Measurements from ENCODE around the gene TMEM43. TPM values are rescaled to one million over a fixed set of nuclear protein-coding genes. Genes with fewer than 3 reads are reported as not detected.

Gene TMEM43
- total RNA-seq, 1 experiment from 2014 or later: 32.4 TPM

DNA sequence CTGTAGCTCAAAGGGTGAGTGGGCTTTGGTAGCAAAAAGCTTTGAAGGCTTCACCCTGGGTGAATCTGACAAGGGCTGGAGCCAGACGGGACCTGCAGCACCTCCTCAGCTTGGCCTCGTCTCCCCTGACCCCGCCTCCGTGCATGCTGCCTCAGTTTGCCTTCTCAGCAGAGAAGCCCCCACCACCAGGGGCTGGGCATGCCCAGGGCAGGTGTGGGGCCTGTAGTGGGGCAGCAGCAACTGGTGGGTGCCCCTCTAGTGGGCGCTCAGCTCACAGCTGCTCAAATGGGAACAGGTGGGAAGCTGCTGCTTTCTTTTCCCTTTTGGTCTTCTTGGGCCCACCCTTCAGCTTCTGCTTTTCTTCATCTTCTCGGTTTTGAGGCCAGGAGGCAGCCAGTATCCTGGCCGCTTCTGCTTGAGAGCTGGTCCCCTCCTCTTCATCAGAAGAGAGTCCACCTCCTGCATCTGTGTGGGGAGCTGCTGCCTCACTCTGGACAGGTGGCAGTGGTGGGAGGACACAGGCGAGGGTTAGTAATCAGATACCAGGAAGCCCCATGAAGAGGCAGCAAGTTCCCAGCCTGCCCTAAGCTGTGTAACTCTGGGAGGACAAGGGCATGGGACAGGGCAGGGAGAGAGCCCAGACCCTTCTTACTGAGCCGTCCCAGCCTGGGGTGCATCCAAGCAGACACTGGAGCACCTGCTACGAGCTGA is 21.0 kb downstream of the TMEM43 start:
- no peak for DNase-seq (ENCODE audit: low read depth, low spot score)
- intact Hi-C loops (cut with micrococcal nuclease): no loop called here
- no peak overlapping the region for H3K9ac ChIP-seq (ENCODE audit: low read length)
- ChIA-PET CTCF (interaction anchor here (2.0 kb wide), 1 partner anchor 249 kb away, joined by 7 read pairs; no protein-coding TSS in a partner anchor), POLR2A (interaction anchor here (1.8 kb wide), 1 partner anchor 33 kb away, joined by 5 read pairs; the partner anchor contains the start of genes LSM3 and XPC), RAD21 (ENCODE audit: low non-redundant PET in 1 of 2, low total read pairs in 2 of 2, uncharacterized antibody in 2 of 2, unreplicated experiment in 2 of 2) (no interaction called here)
- H3K36me3 ChIP-seq (ENCODE audit: control insufficient read depth in 1 of 2, insufficient read depth in 2 of 2, low read length in 2 of 2): peaks cover 0 to 4% of the 10 kb centered on the region in 2 experiments; a peak in 1 of 4 replicates
- TF ChIP-seq, protein P1, sequence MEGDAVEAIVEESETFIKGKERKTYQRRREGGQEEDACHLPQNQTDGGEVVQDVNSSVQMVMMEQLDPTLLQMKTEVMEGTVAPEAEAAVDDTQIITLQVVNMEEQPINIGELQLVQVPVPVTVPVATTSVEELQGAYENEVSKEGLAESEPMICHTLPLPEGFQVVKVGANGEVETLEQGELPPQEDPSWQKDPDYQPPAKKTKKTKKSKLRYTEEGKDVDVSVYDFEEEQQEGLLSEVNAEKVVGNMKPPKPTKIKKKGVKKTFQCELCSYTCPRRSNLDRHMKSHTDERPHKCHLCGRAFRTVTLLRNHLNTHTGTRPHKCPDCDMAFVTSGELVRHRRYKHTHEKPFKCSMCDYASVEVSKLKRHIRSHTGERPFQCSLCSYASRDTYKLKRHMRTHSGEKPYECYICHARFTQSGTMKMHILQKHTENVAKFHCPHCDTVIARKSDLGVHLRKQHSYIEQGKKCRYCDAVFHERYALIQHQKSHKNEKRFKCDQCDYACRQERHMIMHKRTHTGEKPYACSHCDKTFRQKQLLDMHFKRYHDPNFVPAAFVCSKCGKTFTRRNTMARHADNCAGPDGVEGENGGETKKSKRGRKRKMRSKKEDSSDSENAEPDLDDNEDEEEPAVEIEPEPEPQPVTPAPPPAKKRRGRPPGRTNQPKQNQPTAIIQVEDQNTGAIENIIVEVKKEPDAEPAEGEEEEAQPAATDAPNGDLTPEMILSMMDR (IDR thresholded peaks at IDR 0.05 in 2 of 3, conservative IDR thresholded peaks at IDR 0.05 in 1 of 3; ENCODE audit: borderline replicate concordance in 1 of 3, insufficient read depth in 1 of 3, low read depth in 2 of 3, low read length in 2 of 3): peak in 1 of 3 experiments; percentile 8; a peak in 1 of 6 replicates
- TF ChIP-seq TCF7L2 (IDR thresholded peaks at IDR 0.05; ENCODE audit: borderline replicate concordance, extremely low read depth, insufficient read depth, insufficient read length): no peak
- H3K9me2 ChIP-seq (ENCODE audit: insufficient read depth): no peaks in the 10 kb centered on the region
- BruUV-seq (replicated peaks): no TSS peak
- peaks cover 25 to 30% of the 10 kb centered on the region in 2 experiments for H3K4me1 ChIP-seq (ENCODE audit: control insufficient read depth in 1 of 2, insufficient read depth in 2 of 2, low read length in 2 of 2)
- no peaks in the 10 kb centered on the region for H3K27me3 ChIP-seq (ENCODE audit: insufficient read depth, low read length)
- H3K4me3 ChIP-seq (replicated peaks in 1 of 2; ENCODE audit: low read depth in 1 of 2, low read length in 2 of 2): no peak overlapping the region
- H2AFZ ChIP-seq (ENCODE audit: low read depth, low read length, poor library complexity, severe bottlenecking): no peak overlapping the region
- H3K27ac ChIP-seq (ENCODE audit: low read depth, low read length): 0 out of 2 replicates have a peak overlapping the region, but pooled peaks have one; percentile 61
- H3K9me3 ChIP-seq (ENCODE audit: control insufficient read depth in 1 of 2, insufficient read depth in 1 of 2, low read depth in 1 of 2, low read length in 2 of 2): no peaks in the 10 kb centered on the region
- H3K79me2 ChIP-seq (ENCODE audit: insufficient read depth, low read length): no peaks in the 10 kb centered on the region
- H4K20me1 ChIP-seq (ENCODE audit: insufficient read depth): peaks cover 6% of the 10 kb centered on the region; the same call in 1 of the 2 replicates
- ATAC-seq: no peak
- no peak overlapping the region for H3K4me2 ChIP-seq (ENCODE audit: low read length)

DNA sequence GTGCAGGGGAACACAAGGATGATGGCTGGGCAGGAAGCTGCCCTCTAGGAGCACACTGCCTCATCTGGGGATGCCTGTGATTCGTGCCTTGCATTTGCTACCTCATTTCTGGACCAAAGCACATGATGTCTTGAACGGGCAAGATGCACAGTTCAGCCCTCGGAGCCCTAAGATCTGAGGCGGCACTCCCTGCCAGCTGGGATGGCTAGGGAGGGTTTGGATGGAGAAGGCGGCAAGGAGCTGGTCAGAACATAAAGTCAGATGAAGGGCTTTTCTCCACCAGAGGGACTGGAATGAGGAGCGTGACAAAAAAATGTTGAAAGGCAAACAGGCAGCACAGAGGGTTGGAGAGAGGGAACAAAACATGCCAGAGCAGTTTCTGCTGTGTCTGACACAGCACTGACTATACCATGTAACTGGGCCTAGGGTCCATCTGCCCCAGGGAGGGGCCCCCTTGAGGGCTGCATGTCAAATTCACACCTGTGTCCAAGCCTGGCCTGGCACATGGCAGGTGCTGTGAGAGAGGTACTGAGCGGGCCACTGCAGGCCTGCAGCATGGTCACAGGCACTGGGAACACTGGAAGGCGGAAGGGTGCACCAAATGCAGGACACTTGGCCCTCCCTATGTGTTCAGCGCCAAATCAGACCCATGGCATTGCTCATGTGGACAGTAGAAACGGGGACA is 21.7 kb downstream of the TMEM43 start:
- Histone ChIP-seq H4K20me1 (ENCODE audit: insufficient read depth) (peaks cover 6% of the 10 kb centered on the region; the same call in 1 of the 2 replicates), H3K79me2 (ENCODE audit: insufficient read depth, low read length) (no peaks in the 10 kb centered on the region), H3K27ac (ENCODE audit: low read depth, low read length) (no peak overlapping the region), H3K36me3 (ENCODE audit: control insufficient read depth in 1 of 2, insufficient read depth in 2 of 2, low read length in 2 of 2) (peaks cover 0 to 4% of the 10 kb centered on the region in 2 experiments; a peak in 1 of 4 replicates), H3K9ac (ENCODE audit: low read length) (no peak overlapping the region), H2AFZ (ENCODE audit: low read depth, low read length, poor library complexity, severe bottlenecking) (no peak overlapping the region), H3K4me3 (replicated peaks in 1 of 2; ENCODE audit: low read depth in 1 of 2, low read length in 2 of 2) (no peak overlapping the region), H3K9me2 (ENCODE audit: insufficient read depth) (no peaks in the 10 kb centered on the region), H3K4me2 (ENCODE audit: low read length) (no peak overlapping the region), H3K4me1 (ENCODE audit: control insufficient read depth in 1 of 2, insufficient read depth in 2 of 2, low read length in 2 of 2) (peaks cover 25 to 30% of the 10 kb centered on the region in 2 experiments), H3K9me3 (ENCODE audit: control insufficient read depth in 1 of 2, insufficient read depth in 1 of 2, low read depth in 1 of 2, low read length in 2 of 2) (no peaks in the 10 kb centered on the region), H3K27me3 (ENCODE audit: insufficient read depth, low read length) (no peaks in the 10 kb centered on the region)
- POLR2A ChIA-PET: no interaction called here
- no TSS peak for BruUV-seq (replicated peaks)
- CTCF ChIA-PET: no interaction called here
- ATAC-seq: no peak
- no peak for DNase-seq (ENCODE audit: low read depth, low spot score)
- TF ChIP-seq POLR2AphosphoS5 (IDR thresholded peaks at IDR 0.05; ENCODE audit: low read depth, low read length): 0 out of 2 replicates have a peak, but pooled peaks have one; percentile 13
- no peak for TF ChIP-seq CBX3 (IDR thresholded peaks at IDR 0.05; ENCODE audit: low read depth)
- intact Hi-C loops (cut with micrococcal nuclease): no loop called here
- RAD21 ChIA-PET (ENCODE audit: low non-redundant PET in 1 of 2, low total read pairs in 2 of 2, uncharacterized antibody in 2 of 2, unreplicated experiment in 2 of 2): no interaction called here
